HG03064 (cell line): ENCODE measurements around the gene POU2F1.
A peak's percentile ranks its signal among the peaks of the same experiment; 100 is the strongest.
"Not testable (repeated sequence)": the region's sequence is repeated elsewhere in the genome, so short reads cannot be mapped to it uniquely, and the experiment has no call there.

Experiments
- ATAC-seq: cut with Tn5 transposase; IDR thresholded peaks from one replicate; pipeline ENCODE4 v1.9.1; 2021; ENCODE audit warnings: low read depth; ENCODE audit not compliant: unreplicated experiment

Gene POU2F1

DNA sequence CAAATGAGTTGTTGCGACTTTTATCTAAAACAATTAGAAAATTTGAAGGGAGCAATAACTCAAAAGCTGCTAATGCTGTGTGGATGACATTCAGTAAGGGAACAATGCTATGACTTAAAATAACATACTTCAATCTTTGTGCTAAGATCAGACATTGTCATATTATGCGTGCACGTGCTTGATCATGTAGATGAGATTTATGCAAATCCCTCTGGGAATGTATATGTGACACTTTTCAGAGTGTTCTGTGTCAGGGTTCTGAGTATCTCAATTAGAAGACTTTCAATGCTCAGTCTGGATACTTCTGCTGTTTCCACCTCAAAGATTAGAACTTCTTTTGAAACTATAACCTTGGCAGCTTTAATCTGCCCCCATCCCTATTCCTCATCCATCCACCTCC, 18.6 kb upstream of the POU2F1 start:
- ATAC-seq = no peak

DNA sequence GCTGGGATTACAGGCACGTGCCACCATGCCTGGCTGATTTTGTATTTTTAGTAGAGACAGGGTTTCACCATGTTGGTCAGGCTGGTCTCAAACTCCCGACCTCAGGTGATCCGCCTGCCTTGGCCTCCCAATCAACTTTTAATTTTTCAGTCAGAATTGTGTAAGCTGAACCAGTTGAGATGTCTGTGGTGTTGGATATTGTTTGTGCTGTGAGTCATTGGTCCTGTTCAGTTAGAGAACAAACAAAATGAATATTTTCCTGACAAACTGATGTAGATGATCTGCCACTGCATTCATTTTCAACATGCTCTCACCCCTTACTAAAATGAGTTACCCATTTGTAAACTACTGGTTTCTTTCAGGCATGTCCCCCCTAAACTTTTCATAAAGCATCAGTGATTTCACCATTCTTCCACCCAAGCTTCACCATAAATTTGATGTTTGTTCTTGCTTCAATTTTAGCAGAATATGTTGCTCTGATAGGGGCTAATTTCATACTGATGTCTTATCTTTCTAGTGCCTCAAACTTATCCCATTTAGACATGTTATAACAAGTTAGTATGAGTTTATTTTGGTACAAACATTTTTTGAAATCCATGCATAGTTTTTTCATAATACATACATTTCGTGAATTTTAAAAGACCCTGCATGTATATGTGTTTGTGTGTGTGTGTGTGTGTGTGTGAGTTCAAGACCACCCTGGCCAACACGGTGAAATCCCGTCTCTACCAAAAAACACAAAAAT, 15.2 kb upstream of the POU2F1 start:
- not testable (repeated sequence) for ATAC-seq

DNA sequence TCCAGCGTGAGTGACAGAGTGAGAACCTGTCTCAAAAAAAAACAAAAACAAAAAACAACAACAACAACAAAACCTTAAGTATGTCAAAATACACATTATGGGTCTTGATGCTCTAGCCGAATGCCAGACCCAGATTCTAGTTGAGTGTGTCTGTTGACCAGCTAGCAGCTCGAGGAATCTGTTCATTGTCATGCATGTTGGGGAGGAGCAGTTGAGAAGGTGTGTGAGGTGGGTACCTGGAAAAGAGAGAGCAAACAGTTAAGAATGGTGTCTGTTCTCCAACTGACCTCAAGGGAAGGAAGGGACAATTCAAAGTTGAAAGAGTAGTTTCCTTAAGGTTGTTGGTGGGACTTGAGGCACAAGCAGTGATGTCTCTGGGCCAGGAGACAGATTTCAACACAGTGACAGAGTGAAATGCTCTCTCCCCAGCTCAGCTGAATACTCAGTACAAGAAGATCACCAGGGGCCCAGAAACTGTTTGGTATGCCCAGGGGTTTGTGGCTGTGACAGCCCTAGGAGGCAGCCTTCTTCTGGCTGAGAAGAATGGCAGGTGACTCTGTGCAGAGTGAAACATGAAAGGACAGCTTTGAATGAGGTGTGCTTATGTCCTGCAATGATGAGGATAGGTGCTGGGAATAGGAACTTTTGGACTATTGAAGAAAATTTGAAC, 14.4 kb upstream of the POU2F1 start:
- no peak for ATAC-seq

DNA sequence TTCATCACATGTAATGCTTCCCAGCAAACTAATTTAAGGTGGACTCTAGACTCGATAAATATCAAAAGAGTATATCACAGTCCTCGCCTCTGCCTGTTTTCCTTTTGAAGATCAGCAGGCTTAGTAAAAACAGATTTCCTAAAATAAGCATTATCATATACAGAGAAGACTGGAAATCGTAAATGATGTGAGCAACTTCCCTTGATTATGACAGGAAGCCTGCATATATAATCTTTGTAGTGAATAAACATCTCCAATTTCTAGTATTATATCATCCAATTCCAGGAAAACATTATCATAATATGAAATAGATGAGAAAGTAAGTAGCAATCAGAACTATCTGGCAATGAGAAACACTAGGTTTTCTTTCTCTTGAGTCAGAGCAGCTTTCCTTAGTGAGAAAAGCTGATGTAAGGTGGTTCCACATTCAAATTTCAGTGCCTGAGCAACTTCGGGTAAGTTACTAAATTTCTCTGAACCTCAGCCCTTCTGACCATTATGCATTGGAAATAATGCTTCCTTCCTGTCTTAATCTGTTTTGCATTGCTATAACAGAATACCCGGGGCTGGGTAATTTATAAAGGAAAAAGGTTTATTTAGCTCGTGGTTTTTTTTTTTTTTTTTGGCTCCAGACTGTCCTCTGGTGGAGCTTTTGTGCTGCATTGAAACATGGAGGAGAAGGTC, 12.6 kb upstream of the POU2F1 start:
- no peak for ATAC-seq

- ATAC-seq = no peak
Measured at GRCh38 chr1:167208624-167208976, 12.1 kb upstream of the POU2F1 start.

DNA sequence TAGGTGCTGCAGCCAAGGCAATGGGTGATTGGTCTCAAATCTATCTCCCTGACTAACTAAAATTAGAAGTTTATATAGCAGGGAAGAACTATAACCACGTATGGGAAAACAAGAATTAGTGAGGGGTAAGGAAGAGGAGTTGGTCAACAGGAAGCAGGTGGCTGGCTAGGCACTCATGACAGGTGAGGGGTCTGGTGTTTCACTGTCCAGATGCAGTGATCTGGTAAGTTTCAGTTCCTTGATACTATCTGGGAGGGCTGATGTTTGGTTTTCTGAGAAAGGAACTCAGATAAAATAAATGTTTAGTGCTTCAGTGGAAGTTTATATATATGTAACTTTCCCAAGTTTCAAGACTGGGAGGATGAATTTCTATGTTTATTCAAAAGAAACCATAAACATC, 11.6 kb upstream of the POU2F1 start:
- ATAC-seq = no peak

GRCh38 chr1:167210966-167211674, 9.6 kb upstream of the POU2F1 start:
- no peak for ATAC-seq

- no peak for ATAC-seq
Measured at GRCh38 chr1:167212025-167212424, 8.7 kb upstream of the POU2F1 start.

DNA sequence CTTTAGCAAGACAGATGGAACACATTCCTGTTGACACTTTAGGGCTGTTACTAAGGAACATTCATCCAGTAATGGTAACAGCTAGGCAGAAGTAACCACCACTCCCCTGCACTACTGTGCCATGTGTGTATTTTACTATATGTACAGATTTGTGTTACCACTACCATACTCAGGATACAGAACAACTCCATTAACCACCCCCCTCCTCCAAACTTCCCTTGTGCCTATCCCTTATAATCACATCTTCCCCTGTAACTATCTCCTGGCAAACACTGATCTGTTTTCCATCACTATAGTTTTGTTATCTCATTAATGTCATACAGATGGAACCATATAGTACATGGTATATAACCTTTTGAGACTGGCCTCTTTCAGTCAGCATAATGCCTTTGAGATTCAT, 3.9 kb upstream of the POU2F1 start:
- ATAC-seq = no peak

DNA sequence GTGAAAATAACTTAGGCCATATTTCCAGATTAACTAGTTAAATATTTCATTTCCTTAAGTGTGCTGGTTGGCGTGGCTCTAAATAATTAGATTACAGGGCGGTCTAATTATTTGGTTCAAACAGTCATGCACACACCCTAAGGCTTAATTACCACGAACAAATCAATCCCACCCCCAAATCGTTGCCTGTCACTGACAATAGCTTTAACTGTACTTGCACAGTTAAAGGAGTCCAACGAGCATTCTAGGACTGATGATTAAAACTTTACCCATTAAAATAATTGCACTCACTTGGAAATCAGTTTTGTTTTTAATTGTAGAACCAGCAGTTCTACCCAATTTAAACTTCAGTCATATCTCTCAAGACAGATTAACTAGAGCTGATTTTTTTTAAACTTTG, 1.5 kb upstream of the POU2F1 start:
- no peak for ATAC-seq

DNA sequence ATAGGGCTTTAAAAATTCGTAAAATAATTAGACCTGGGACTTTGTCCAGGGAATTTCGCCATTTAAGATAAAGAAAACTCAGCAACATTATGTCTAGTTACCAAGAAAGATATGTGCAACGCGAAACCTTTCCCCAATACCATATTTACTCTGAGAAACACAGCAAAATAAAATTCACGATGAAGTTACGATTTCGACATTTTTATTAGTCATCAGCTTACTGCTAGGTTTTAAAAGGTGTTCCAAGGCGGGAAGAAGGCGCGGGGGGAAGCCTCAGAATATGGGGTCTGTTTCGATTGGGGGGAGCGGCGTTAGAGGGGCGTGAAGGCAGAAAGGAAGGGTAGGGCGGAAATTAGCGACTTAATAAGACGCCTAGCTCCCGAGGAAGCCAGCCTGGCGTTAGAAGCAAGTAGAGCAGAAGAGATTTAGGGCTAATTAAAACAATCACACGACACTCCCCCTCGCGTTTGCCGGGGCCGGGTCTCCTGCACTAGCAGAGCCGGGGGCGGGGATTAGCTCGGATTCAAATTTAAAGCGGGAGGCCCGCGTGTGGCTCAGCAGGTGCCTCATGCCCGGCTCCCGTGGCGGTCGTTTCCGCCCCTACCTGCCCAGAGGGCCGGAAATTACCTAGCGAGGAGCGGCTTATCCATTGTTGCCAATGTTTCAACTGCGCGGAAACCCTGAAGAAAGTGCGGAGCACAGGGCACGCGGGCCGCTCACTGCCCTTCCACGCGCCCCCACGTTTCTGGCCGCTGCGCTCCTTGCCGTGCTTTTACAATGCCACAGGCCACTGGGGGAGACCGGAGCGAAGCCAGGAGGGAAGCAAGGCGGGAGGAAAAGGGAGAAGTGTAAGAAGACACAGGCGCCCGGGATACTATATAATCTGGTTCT, 795 bp upstream of the POU2F1 start:
- ATAC-seq = peak; percentile 36

- ATAC-seq = peak; percentile 4
Measured at GRCh38 chr1:167221126-167221737, 546 bp downstream of the POU2F1 start.

DNA sequence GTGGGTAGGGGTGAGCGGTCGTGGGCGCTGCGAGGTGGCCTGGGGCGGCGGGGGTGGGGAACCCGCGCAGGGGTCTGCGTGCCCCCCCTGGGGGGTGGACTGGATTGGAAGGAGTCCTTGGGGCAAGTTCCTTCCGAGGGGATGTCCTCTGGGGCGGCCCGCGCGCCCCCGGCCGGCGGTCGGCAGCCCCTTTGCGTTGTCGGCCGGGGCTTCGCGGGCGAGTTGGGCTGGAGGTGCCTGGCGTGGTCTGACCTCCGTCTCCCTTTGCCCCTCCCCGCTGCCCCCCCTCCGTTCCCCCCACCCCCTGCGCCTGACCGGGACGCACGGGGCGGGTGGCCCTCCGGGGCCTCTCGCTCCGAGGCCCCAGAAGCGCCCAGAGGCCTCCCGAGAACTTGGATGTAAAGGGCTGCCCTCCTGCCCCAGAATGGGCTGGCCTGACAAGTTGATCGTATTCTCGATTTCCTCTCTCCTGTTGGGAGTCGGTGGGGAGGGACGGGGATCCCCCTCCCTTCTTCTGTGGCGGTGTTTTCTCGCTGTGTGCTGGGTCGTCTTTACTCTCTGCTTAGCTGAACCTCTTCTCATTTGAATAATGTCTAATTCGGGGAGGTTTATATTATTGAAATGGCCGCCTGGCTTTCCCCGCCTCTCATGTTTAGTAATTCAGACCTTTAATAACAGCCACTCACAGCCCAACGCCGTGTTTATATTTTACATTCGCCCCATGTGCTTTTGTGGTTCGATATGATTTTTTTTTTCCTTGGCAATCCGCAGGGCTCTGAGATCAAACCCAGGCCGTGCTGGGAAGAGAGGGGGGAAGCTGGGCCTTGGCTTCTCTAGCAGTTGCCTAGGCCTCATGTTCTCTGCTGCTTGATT, 1.3 kb downstream of the POU2F1 start:
- ATAC-seq = peak; percentile 48

DNA sequence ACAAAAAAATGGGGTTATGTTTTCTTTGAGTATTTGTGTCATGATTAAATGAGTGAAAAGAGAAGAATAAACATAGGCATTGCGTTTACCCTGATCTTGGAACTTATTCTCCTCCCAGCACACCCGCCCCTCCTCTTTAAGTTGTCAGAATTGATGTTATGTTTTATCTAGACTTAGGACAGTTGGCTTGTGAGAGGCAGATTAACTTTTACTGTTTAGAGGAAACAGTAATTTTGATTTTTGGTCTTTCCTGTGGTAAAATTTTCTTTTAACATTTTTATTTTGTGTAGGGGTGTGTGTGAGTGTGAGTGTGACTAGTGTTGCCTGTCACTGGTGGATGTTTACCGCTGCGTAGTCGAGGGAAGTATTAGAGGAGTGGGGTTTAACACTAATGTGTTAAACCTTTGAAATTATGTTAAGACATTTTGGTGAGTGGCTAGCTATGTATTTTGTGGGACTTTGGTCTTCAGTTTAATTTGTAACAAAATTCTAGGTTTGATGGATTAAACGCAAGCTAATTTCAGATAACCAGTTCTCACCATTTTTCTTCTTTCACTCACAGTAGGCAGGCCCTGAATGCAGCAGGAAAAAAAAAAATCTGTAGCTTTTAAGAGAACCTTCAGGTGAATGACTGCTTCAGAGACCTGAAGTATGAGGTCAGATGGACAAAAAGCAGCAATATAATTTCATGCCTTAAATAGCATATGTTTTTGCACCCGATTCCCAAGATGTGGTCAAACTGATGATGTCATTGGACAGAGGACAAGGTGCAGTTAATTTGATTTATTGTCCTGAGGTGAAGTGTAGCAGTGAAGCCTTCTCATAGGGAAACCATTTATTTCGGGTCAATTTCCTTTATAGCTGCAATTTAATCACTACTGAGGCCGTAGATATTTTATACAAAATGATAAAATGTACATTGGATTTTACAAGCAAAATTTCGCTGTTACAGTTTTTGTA, 2.7 kb downstream of the POU2F1 start:
- ATAC-seq = no peak

DNA sequence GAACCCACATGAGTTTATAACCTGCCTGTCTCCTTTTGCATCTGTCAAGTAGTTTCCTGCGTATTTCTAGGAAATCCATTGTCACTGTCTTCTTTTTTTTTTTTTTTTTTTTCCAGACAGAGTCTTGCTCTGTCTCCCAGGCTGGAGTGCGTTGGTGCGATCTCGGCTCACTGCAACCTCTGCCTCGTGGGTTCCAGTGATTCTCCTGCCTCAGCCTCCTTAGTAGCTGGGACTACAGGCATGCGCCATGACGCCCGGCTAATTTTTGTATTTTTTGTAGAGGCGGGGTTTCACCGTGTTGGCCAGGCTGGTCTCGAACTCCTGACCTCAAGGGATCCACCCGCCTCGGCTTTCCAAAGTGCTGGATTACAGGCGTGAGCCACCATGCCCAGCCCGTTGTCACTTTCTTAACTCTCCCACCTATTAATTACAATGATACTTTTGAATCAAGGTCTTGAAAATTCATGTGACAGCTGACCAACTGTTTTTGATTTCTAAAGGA, 4.1 kb downstream of the POU2F1 start:
- not testable (repeated sequence) for ATAC-seq

GRCh38 chr1:167225920-167226319, 5.2 kb downstream of the POU2F1 start:
- no peak for ATAC-seq

- ATAC-seq = no peak
Measured at GRCh38 chr1:167227934-167228378, 7.3 kb downstream of the POU2F1 start.
